HepG2 (cell line): ENCODE measurements around the gene SPAG9. TPM values are rescaled to one million over a fixed set of nuclear protein-coding genes. Genes with fewer than 3 reads are reported as not detected.

Experiments
- ATF7 ChIP-seq, 2 experiments: fragments of 450-650 bp in 1 of 2; sonication (generic) in 1 of 2; formaldehyde crosslinking in 1 of 2; IDR thresholded peaks; 2 replicates each; pipeline versions ENCODE4 v1.4.0 to v1.6.1; 2016 to 2020; ENCODE audit warnings: antibody characterized with exemption in 1 of 2, mild to moderate bottlenecking in 1 of 2, missing genetic modification reagents in 1 of 2
- GATAD1 ChIP-seq: IDR thresholded peaks from 2 replicates; pipeline ENCODE4 v1.6.1; 2016; ENCODE audit warnings: missing genetic modification reagents, missing compliant biosample characterization
- MYC ChIP-seq: sonication (generic); formaldehyde crosslinking; IDR thresholded peaks from 2 replicates; pipeline ENCODE4 v1.9.0; 2021; ENCODE audit warnings: missing genetic modification reagents, borderline replicate concordance
- PHF5A ChIP-seq: IDR thresholded peaks from one replicate; pipeline ENCODE4 v1.6.1; 2018; ENCODE audit warnings: low read depth, missing genetic modification reagents; ENCODE audit not compliant: unreplicated experiment
- SETDB1 ChIP-seq: sonication (generic); formaldehyde crosslinking; IDR thresholded peaks from 2 replicates; pipeline ENCODE4 v1.5.1; 2020; ENCODE audit warnings: missing genetic modification reagents, mild to moderate bottlenecking, borderline replicate concordance
- SIX1 ChIP-seq: sonication (generic); formaldehyde crosslinking; IDR thresholded peaks from 2 replicates; pipeline ENCODE4 v1.4.0; 2020; ENCODE audit warnings: missing genetic modification reagents, borderline replicate concordance
- SRY ChIP-seq: sonication (generic); formaldehyde crosslinking; IDR thresholded peaks from 2 replicates; pipeline ENCODE4 v1.8.0; 2022; ENCODE audit warnings: mild to moderate bottlenecking, missing genetic modification reagents
- STAT5B ChIP-seq: sonication (generic); formaldehyde crosslinking; IDR thresholded peaks from 2 replicates; pipeline ENCODE4 v1.4.0; 2020; ENCODE audit warnings: missing genetic modification reagents
- TGIF2 ChIP-seq: IDR thresholded peaks from 2 replicates; pipeline ENCODE4 v1.6.1; 2016; ENCODE audit warnings: control low read depth, missing compliant biosample characterization
- ZNF121 ChIP-seq: sonication (generic); formaldehyde crosslinking; IDR thresholded peaks from 2 replicates; pipeline ENCODE4 v1.5.0; 2020; ENCODE audit warnings: mild to moderate bottlenecking, missing genetic modification reagents
- ZNF160 ChIP-seq: sonication (generic); formaldehyde crosslinking; IDR thresholded peaks from 2 replicates; pipeline ENCODE4 v1.8.0; 2022; ENCODE audit warnings: mild to moderate bottlenecking, inconsistent platforms, missing genetic modification reagents
- ZNF337 ChIP-seq: sonication (generic); formaldehyde crosslinking; IDR thresholded peaks from 2 replicates; pipeline ENCODE4 v1.5.1; 2020; ENCODE audit warnings: missing genetic modification reagents, low read depth, mild to moderate bottlenecking, borderline replicate concordance
- ZNF354B ChIP-seq: sonication (generic); formaldehyde crosslinking; IDR thresholded peaks from 2 replicates; pipeline ENCODE4 v1.8.0; 2022; ENCODE audit warnings: mild to moderate bottlenecking, missing genetic modification reagents
- ZNF749 ChIP-seq: sonication (generic); formaldehyde crosslinking; IDR thresholded peaks from 2 replicates; pipeline ENCODE4 v1.8.0; 2022; ENCODE audit warnings: mild to moderate bottlenecking, missing genetic modification reagents, moderate library complexity, borderline replicate concordance
- ZNF773 ChIP-seq: sonication (generic); formaldehyde crosslinking; IDR thresholded peaks from 2 replicates; pipeline ENCODE4 v1.4.0; 2020; ENCODE audit warnings: missing genetic modification reagents, borderline replicate concordance
- polyA plus RNA-seq, 8 experiments: library from polyadenylated mRNA; depleted of rRNA in 3 of 8; stranded (reverse) in 7 of 8; unstranded in 1 of 8; fragments of >200 nt; fragmentation: Illumina TruSeq in 4 of 8; extraction: Trizol in 4 of 8; gene quantifications; 2 replicates each; pipeline versions ENCODE4 v1.2.1 to v1.2.3, GENCODE V29; 2011 to 2016; ENCODE audit warnings: low read depth in 4 of 8, missing spikeins in 1 of 8, mixed read lengths in 1 of 8; ENCODE audit not compliant: insufficient read depth in 1 of 8
- total RNA-seq, 5 experiments: library from RNA; depleted of rRNA; stranded (reverse); fragments of >200 nt; fragmentation: Illumina TruSeq; extraction: Trizol; gene quantifications; 2 replicates each; pipeline ENCODE4 v1.2.3, GENCODE V29; 2016; ENCODE audit warnings: low read depth in 1 of 5
- TF ChIP-seq, protein P1 (sequence below): IDR thresholded peaks from 2 replicates; pipeline ENCODE4 v1.6.1; 2012; ENCODE audit warnings: low read depth, low read length, improper control_type of control experiment
- TF ChIP-seq, protein P2 (sequence below): sonication (generic); formaldehyde crosslinking; IDR thresholded peaks from 2 replicates; pipeline ENCODE4 v1.5.0; 2020; ENCODE audit warnings: missing genetic modification reagents
- TF ChIP-seq, protein P3 (sequence below): sonication (generic); formaldehyde crosslinking; IDR thresholded peaks from 2 replicates; pipeline ENCODE4; 2020; ENCODE audit warnings: missing genetic modification reagents, mild to moderate bottlenecking, borderline replicate concordance
- TF ChIP-seq, protein P4 (sequence below): sonication (generic); formaldehyde crosslinking; IDR thresholded peaks from 2 replicates; pipeline ENCODE4 v1.4.0; 2020; ENCODE audit warnings: mild to moderate bottlenecking, low read depth, missing genetic modification reagents
- TF ChIP-seq, protein P5 (sequence below): sonication (generic); formaldehyde crosslinking; IDR thresholded peaks from 2 replicates; pipeline ENCODE4 v1.5.0; 2020; ENCODE audit warnings: missing genetic modification reagents

Gene SPAG9
- total and polyA plus RNA-seq, 2 of the 13 experiments (the other 11 are each of a cell fraction or from before 2014, with no cell fraction given): 43.2 to 78.6 TPM

DNA sequence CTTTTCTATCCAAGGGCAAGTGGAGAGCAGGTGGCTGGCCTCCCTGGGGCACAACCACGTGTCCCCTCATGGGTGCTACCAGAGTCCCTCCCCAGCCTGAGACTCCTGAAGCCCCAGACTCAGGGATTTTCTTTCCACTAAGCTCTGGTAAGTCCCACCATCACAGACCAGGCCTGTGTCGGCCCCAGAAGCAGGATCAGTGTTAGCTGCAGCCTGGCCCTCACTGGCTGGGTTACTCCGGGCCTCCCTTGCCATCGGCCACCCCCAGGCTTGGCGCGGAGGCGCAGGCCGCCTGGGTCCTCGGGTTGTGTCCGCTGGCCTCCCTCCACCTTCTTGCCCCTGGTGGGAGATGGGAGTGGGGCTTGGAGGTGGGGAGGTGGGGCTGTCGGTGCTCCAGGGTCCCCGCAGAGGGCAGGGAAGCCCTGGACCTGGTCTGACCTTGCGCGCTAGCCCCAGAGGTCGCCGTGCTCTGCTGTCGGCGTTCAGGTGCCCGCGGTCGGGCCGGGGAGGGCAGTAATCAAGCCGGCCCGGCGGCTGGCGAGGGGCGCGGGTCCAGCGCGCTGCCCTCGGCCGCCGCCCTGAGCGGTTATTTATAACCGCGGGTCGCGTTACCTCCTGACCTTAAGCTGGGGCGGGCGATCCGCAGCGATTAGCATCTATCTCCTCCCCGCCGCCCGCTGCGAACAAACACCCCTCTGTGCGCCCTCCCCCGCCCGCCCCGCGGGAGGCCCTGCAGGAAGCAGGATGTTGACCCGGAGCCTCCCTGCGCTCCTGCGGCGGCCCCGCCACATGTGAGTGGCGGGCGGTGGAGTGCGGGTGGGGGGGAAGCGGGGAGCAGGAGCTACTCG, 176.4 kb downstream of the SPAG9 start (continued):
- TF ChIP-seq, protein P1, sequence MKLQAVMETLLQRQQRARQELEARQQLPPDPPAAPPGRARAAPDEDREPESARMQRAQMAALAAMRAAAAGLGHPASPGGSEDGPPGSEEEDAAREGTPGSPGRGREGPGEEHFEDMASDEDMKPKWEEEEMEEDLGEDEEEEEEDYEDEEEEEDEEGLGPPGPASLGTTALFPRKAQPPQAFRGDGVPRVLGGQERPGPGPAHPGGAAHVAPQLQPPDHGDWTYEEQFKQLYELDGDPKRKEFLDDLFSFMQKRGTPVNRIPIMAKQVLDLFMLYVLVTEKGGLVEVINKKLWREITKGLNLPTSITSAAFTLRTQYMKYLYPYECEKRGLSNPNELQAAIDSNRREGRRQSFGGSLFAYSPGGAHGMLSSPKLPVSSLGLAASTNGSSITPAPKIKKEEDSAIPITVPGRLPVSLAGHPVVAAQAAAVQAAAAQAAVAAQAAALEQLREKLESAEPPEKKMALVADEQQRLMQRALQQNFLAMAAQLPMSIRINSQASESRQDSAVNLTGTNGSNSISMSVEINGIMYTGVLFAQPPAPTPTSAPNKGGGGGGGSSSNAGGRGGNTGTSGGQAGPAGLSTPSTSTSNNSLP: peak; percentile 56
- no peak for TF ChIP-seq SETDB1 (CRISPR knock-in tag)
- TF ChIP-seq ZNF354B: peak; percentile 63; the same call in 1 of the 2 replicates
- peak; percentile 90; the same call in 1 of the 2 replicates for TF ChIP-seq ZNF773
- no peak for TF ChIP-seq ATF7 (IDR thresholded peaks at IDR 0.05)
- TF ChIP-seq ATF7 (CRISPR knock-in tag; IDR thresholded peaks at IDR 0.05): peak; percentile 71; the same call in 1 of the 2 replicates
- TF ChIP-seq MYC (CRISPR knock-in tag): peak; percentile 97
- TF ChIP-seq SRY: peak; percentile 44; the same call in 1 of the 2 replicates
- TF ChIP-seq PHF5A (CRISPR knock-in tag): peak; percentile 89
- TF ChIP-seq, protein P2, sequence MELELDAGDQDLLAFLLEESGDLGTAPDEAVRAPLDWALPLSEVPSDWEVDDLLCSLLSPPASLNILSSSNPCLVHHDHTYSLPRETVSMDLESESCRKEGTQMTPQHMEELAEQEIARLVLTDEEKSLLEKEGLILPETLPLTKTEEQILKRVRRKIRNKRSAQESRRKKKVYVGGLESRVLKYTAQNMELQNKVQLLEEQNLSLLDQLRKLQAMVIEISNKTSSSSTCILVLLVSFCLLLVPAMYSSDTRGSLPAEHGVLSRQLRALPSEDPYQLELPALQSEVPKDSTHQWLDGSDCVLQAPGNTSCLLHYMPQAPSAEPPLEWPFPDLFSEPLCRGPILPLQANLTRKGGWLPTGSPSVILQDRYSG (CRISPR knock-in tag): peak; percentile 49; the same call in 1 of the 2 replicates
- TF ChIP-seq, protein P3, sequence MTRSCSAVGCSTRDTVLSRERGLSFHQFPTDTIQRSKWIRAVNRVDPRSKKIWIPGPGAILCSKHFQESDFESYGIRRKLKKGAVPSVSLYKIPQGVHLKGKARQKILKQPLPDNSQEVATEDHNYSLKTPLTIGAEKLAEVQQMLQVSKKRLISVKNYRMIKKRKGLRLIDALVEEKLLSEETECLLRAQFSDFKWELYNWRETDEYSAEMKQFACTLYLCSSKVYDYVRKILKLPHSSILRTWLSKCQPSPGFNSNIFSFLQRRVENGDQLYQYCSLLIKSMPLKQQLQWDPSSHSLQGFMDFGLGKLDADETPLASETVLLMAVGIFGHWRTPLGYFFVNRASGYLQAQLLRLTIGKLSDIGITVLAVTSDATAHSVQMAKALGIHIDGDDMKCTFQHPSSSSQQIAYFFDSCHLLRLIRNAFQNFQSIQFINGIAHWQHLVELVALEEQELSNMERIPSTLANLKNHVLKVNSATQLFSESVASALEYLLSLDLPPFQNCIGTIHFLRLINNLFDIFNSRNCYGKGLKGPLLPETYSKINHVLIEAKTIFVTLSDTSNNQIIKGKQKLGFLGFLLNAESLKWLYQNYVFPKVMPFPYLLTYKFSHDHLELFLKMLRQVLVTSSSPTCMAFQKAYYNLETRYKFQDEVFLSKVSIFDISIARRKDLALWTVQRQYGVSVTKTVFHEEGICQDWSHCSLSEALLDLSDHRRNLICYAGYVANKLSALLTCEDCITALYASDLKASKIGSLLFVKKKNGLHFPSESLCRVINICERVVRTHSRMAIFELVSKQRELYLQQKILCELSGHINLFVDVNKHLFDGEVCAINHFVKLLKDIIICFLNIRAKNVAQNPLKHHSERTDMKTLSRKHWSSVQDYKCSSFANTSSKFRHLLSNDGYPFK (CRISPR knock-in tag): peak; percentile 70; the same call in 1 of the 2 replicates
- peak; percentile 78 for TF ChIP-seq ZNF121 (CRISPR knock-in tag)
- TF ChIP-seq, protein P4, sequence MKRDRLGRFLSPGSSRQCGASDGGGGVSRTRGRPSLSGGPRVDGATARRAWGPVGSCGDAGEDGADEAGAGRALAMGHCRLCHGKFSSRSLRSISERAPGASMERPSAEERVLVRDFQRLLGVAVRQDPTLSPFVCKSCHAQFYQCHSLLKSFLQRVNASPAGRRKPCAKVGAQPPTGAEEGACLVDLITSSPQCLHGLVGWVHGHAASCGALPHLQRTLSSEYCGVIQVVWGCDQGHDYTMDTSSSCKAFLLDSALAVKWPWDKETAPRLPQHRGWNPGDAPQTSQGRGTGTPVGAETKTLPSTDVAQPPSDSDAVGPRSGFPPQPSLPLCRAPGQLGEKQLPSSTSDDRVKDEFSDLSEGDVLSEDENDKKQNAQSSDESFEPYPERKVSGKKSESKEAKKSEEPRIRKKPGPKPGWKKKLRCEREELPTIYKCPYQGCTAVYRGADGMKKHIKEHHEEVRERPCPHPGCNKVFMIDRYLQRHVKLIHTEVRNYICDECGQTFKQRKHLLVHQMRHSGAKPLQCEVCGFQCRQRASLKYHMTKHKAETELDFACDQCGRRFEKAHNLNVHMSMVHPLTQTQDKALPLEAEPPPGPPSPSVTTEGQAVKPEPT (CRISPR knock-in tag): peak; percentile 69
- 0 out of 2 replicates have a peak, but pooled peaks have one; percentile 42 for TF ChIP-seq ZNF749
- TF ChIP-seq SIX1: peak; percentile 53; the same call in 1 of the 2 replicates
- TF ChIP-seq ZNF337 (CRISPR knock-in tag): peak; percentile 86
- TF ChIP-seq, protein P5, sequence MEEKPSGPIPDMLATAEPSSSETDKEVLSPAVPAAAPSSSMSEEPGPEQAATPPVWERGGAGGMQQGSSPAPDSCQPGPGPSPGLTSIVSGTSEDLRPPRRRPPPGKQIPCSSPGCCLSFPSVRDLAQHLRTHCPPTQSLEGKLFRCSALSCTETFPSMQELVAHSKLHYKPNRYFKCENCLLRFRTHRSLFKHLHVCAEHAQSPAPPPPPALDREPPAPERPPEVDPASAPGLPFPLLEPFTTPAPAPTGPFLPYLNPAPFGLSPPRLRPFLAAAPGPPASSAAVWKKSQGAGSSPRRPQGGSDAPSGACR (CRISPR knock-in tag): peak; percentile 99
- TF ChIP-seq STAT5B (CRISPR knock-in tag): peak; percentile 76; the same call in 1 of the 2 replicates
- no peak; the same call in none of the 2 replicates for TF ChIP-seq TGIF2 (CRISPR knock-in tag)
- TF ChIP-seq ZNF160 (CRISPR knock-in tag): peak; percentile 24; the same call in 1 of the 2 replicates
- TF ChIP-seq GATAD1 (CRISPR knock-in tag): peak; percentile 70
